Cortex of kidney (tissue), 1 donor: ENCODE results near the gene TRAPPC10.

ENCODE experiments used
- DNase-seq: peaks from one replicate; lab custom pipeline; 2025; lab: John Stamatoyannopoulos, UW

TRAPPC10 gene

GRCh38 chr21:44005071-44005470, 7.0 kb upstream of the TRAPPC10 start:
- DNase-seq: no peak

GRCh38 chr21:44005593-44005992, 6.5 kb upstream of the TRAPPC10 start:
- no peak for DNase-seq

- DNase-seq: no peak
Measured at GRCh38 chr21:44006017-44006619, 6.0 kb upstream of the TRAPPC10 start.

GRCh38 chr21:44006656-44007055, 5.5 kb upstream of the TRAPPC10 start:
- DNase-seq: no peak

- DNase-seq: no peak
Measured at GRCh38 chr21:44010429-44010828, 1.7 kb upstream of the TRAPPC10 start.

- no peak for DNase-seq
Measured at GRCh38 chr21:44011123-44011522, 986 bp upstream of the TRAPPC10 start.

GRCh38 chr21:44012474-44013379, 618 bp downstream of the TRAPPC10 start:
- no peak for DNase-seq

- DNase-seq: no peak
Measured at GRCh38 chr21:44013380-44014088, 1.4 kb downstream of the TRAPPC10 start.

- no peak for DNase-seq
Measured at GRCh38 chr21:44017601-44018000, 5.5 kb downstream of the TRAPPC10 start.

GRCh38 chr21:44018127-44018526, 6.0 kb downstream of the TRAPPC10 start:
- no peak for DNase-seq

GRCh38 chr21:44018813-44019567, 6.9 kb downstream of the TRAPPC10 start:
- no peak for DNase-seq

GRCh38 chr21:44019568-44019958, 7.5 kb downstream of the TRAPPC10 start:
- DNase-seq: no peak

- DNase-seq: no peak
Measured at GRCh38 chr21:44020551-44020950, 8.4 kb downstream of the TRAPPC10 start.

- DNase-seq: no peak
Measured at GRCh38 chr21:44021064-44021463, 9.0 kb downstream of the TRAPPC10 start.

GRCh38 chr21:44024257-44024656, 12.1 kb downstream of the TRAPPC10 start:
- no peak for DNase-seq

GRCh38 chr21:44024887-44025353, 12.8 kb downstream of the TRAPPC10 start:
- no peak for DNase-seq

- no peak for DNase-seq
Measured at GRCh38 chr21:44027607-44028286, 15.6 kb downstream of the TRAPPC10 start.

GRCh38 chr21:44028287-44028659, 16.2 kb downstream of the TRAPPC10 start:
- no peak for DNase-seq

- DNase-seq: no peak
Measured at GRCh38 chr21:44029460-44030087, 17.5 kb downstream of the TRAPPC10 start.

- no peak for DNase-seq
Measured at GRCh38 chr21:44035244-44035643, 23.1 kb downstream of the TRAPPC10 start.

- DNase-seq: no peak
Measured at GRCh38 chr21:44038063-44038462, 26.0 kb downstream of the TRAPPC10 start.
